ENCODE measurements around the gene DET1.
"Not testable (repeated sequence)": the region's sequence is repeated elsewhere in the genome, so short reads cannot be mapped to it uniquely, and the experiment has no call there.

DET1 gene

GRCh38 chr15:88535607-88536313 is 10.7 kb downstream of the DET1 start:
- no peak for TF ChIP-seq CTCF (conservative IDR thresholded peaks at IDR 0.05)

GRCh38 chr15:88535100-88535499 is 11.4 kb downstream of the DET1 start:
- no peak overlapping the region for H3K27ac ChIP-seq
- no peak for TF ChIP-seq CTCF (conservative IDR thresholded peaks at IDR 0.05)

More at GRCh38 chr15:88535607-88536313, 10.7 kb downstream of the DET1 start:
- H3K27ac ChIP-seq, result no peak overlapping the region

- no peak for TF ChIP-seq CTCF (conservative IDR thresholded peaks at IDR 0.05)
- no peak overlapping the region for H3K27ac ChIP-seq
Observed at GRCh38 chr15:88533376-88533775, 13.1 kb downstream of the DET1 start.

GRCh38 chr15:88529021-88529630 is 17.4 kb downstream of the DET1 start:
- no peak overlapping the region for H3K27ac ChIP-seq

GRCh38 chr15:88526247-88526879 is 20.1 kb downstream of the DET1 start:
- no peak overlapping the region for H3K27ac ChIP-seq
- no peak for TF ChIP-seq CTCF (conservative IDR thresholded peaks at IDR 0.05)

More at GRCh38 chr15:88529021-88529630, 17.4 kb downstream of the DET1 start:
- TF ChIP-seq CTCF (conservative IDR thresholded peaks at IDR 0.05), result no peak

GRCh38 chr15:88525418-88525817 is 21.1 kb downstream of the DET1 start:
- H3K27ac ChIP-seq, result no peak overlapping the region
- TF ChIP-seq CTCF (conservative IDR thresholded peaks at IDR 0.05), result no peak

- not testable (repeated sequence) for H3K27ac ChIP-seq
Observed at GRCh38 chr15:88524094-88524493, 22.4 kb downstream of the DET1 start.

- no peak overlapping the region for H3K27ac ChIP-seq
- no peak for TF ChIP-seq CTCF (conservative IDR thresholded peaks at IDR 0.05)
Observed at GRCh38 chr15:88518903-88519302, 27.6 kb downstream of the DET1 start.
